Right lobe of liver (tissue), 6 donors: ENCODE measurements around the gene CIDEB. TPM values are rescaled to one million over a fixed set of nuclear protein-coding genes. Genes with fewer than 3 reads are reported as not detected.

Experiments used
- ATAC-seq, 4 donors: fragments of 200-7000 bp; cut with Tn5 transposase; one replicate each; pipeline ENCODE4 v1.9.1; 2020; ENCODE audit warnings: mild to moderate bottlenecking in 4 of 4, moderate library complexity in 4 of 4
- DNase-seq, 3 donors: peaks; one replicate each; pipeline ENCODE4 v3.0.0-alpha.2; 2020
- H3K27ac ChIP-seq, 3 donors: fragments of 200-600 bp; one replicate each; pipeline ENCODE4 v1.8.0; 2022
- H3K27me3 ChIP-seq, 2 donors: fragments of 200-600 bp; one replicate each; pipeline ENCODE4 v1.8.0; 2022
- H3K36me3 ChIP-seq, 4 donors: fragments of 200-600 bp; sonication (generic) in 1 of 4; one replicate each; pipeline versions ENCODE4 v1.5.1 to v1.8.0; 2017 to 2022; ENCODE audit warnings: control low read depth in 1 of 4
- H3K4me1 ChIP-seq, 4 donors: fragments of 200-600 bp; sonication (generic) in 1 of 4; one replicate each; pipeline versions ENCODE4 v1.5.1 to v1.8.0; 2017 to 2022; ENCODE audit warnings: control low read depth in 1 of 4
- H3K4me3 ChIP-seq, 3 donors: fragments of 200-600 bp; one replicate each; pipeline ENCODE4 v1.8.0; 2022
- H3K9me3 ChIP-seq, 4 donors: fragments of 200-600 bp; sonication (generic) in 1 of 4; one replicate each; pipeline versions ENCODE4 v1.5.1 to v1.8.0; 2017 to 2022; ENCODE audit warnings: control low read depth in 1 of 4
- CTCF ChIP-seq, 4 donors: fragments of 200-600 bp in 3 of 4; fragments of 450-650 bp in 1 of 4; IDR thresholded peaks; one replicate each; pipeline versions ENCODE4 v1.5.1 to v1.8.0; 2016 to 2022; ENCODE audit warnings: antibody characterized with exemption in 4 of 4, mild to moderate bottlenecking in 2 of 4
- POLR2A ChIP-seq: fragments of 450-650 bp; IDR thresholded peaks from one replicate; pipeline ENCODE4 v1.6.1; 2017; ENCODE audit warnings: antibody characterized with exemption, mild to moderate bottlenecking
- WGBS: methylation state at CpG from one replicate; pipeline ENCODE4 v1.1.6; 2018; ENCODE audit warnings: low coverage, low lambda C conversion rate; ENCODE audit not compliant: insufficient coverage; ENCODE audit errors: missing lambda C conversion rate; 5-methylcytosine and 5-hydroxymethylcytosine counted together
- intact Hi-C, 2 donors: fragments of 100-400 bp; cut with DNase I; formaldehyde crosslinking; loops; one replicate each; pipeline versions ENCODE4 v1.11.2 to v1.14.1; 2022
- total RNA-seq, 6 experiments: library from RNA; depleted of rRNA in 2 of 6; stranded (reverse); fragments of >200 nt in 2 of 6; fragmentation: NEBNext Ultra II Directional in 3 of 6; extraction: Animal tissue kit (Norgen Biotek cat#: 25700) in 3 of 6; gene quantifications; one replicate each; pipeline versions ENCODE4 v1.1.0 to v1.2.4, GENCODE V29; 2016 to 2023
- donor health status: DM: no; HTN: yes; CAD: no.
- donor health status: DM: no; HTN: no; CAD: no.
- donor health status: DM: no; HTN: no; CAD: no.
- donor health status: DM: no; HTN: yes; CAD: no.
- donor health status: DM: no; HTN: yes; CAD: no.

Gene CIDEB
- total RNA-seq, 6 experiments from 2014 or later: 118 to 219 (median 196) TPM

- WGBS: 52% methylated on average over 3 of the region's 3 CpGs
- Histone ChIP-seq H3K36me3 (peaks cover 9 to 43% (median 17%) of the 10 kb centered on the region in 4 donors), H3K4me1 (peaks cover 0 to 27% (median 10%) of the 10 kb centered on the region in 4 donors), H3K27me3 (no peaks in the 10 kb centered on the region), H3K4me3 (no peak overlapping the region), H3K27ac (peak overlapping the region in 2 of 3 donors; percentile 2 to 62), H3K9me3 (no peaks in the 10 kb centered on the region)
- DNase-seq (peak in 2 of 3 donors; percentile 87 to 88), ATAC-seq (peak; percentile 53 to 95 (median 84))
- TF ChIP-seq CTCF (IDR thresholded peaks at IDR 0.05): no peak
- no peak for TF ChIP-seq POLR2A
- intact Hi-C loops: loop anchor here in 1 of 2 donors (10.0 kb wide), 1 partner anchor 47 kb away; the partner anchor contains the start of gene TINF2
Measured at GRCh38 chr14:24291446-24292117, 16.2 kb downstream of the CIDEB start.

GRCh38 chr14:24290746-24291145 is 17.0 kb downstream of the CIDEB start:
- ATAC-seq: peak in 3 of 4 donors; percentile 28 to 67 (median 34)
- 26% methylated on average over 7 of the region's 9 CpGs for WGBS
- H3K36me3 ChIP-seq: peaks cover 2 to 37% (median 13%) of the 10 kb centered on the region in 4 donors

GRCh38 chr14:24289649-24290280 is 18.0 kb downstream of the CIDEB start:
- Histone ChIP-seq H3K27ac (no peak overlapping the region), H3K4me3 (no peak overlapping the region), H3K4me1 (peaks cover 0 to 27% (median 10%) of the 10 kb centered on the region in 4 donors), H3K9me3 (no peaks in the 10 kb centered on the region), H3K36me3 (peaks cover 0 to 27% (median 9%) of the 10 kb centered on the region in 4 donors), H3K27me3 (no peaks in the 10 kb centered on the region)
- TF ChIP-seq POLR2A: no peak
- TF ChIP-seq CTCF (IDR thresholded peaks at IDR 0.05): no peak
- ATAC-seq: no peak
- DNase-seq: no peak
- WGBS: 89% methylated on average over 3 of the region's 6 CpGs
- intact Hi-C loops: loop anchor here in 1 of 2 donors (10.0 kb wide), 1 partner anchor 45 kb away; the partner anchor contains the start of gene TINF2

More at GRCh38 chr14:24290746-24291145, 17.0 kb downstream of the CIDEB start:
- TF ChIP-seq POLR2A (no peak), CTCF (IDR thresholded peaks at IDR 0.05) (no peak)
- DNase-seq: no peak
- no peak overlapping the region for H3K4me3 ChIP-seq
- H3K27me3 ChIP-seq: no peaks in the 10 kb centered on the region
- H3K4me1 ChIP-seq: peaks cover 0 to 27% (median 10%) of the 10 kb centered on the region in 4 donors
- H3K27ac ChIP-seq: peak overlapping the region in 1 of 3 donors; percentile 62
- intact Hi-C loops: loop anchor here in 1 of 2 donors (10.0 kb wide), 1 partner anchor 46 kb away; the partner anchor contains the start of gene TINF2
- H3K9me3 ChIP-seq: no peaks in the 10 kb centered on the region

- TF ChIP-seq POLR2A (no peak), CTCF (IDR thresholded peaks at IDR 0.05) (no peak)
- peaks cover 0 to 15% (median 8%) of the 10 kb centered on the region in 4 donors for H3K36me3 ChIP-seq
- peaks cover 0 to 19% (median 4%) of the 10 kb centered on the region in 4 donors for H3K4me1 ChIP-seq
- intact Hi-C loops: no loop called here
- DNase-seq (no peak), ATAC-seq (no peak)
- WGBS: 88% methylated on average over 3 of the region's 5 CpGs
- no peaks in the 10 kb centered on the region for H3K9me3 ChIP-seq
- H3K4me3 ChIP-seq: no peak overlapping the region
- no peak overlapping the region for H3K27ac ChIP-seq
- no peaks in the 10 kb centered on the region for H3K27me3 ChIP-seq
Measured at GRCh38 chr14:24286996-24287395, 20.8 kb downstream of the CIDEB start.
